GM12878 (cell line): Measurements from ENCODE around the gene CACUL1. TPM values are rescaled to one million over a fixed set of nuclear protein-coding genes. Genes with fewer than 3 reads are reported as not detected.

Experiments used
- ATAC-seq: fragments of 200-7000 bp; cut with Tn5 transposase; 3 replicates; pipeline ENCODE4 v1.9.1; 2020; ENCODE audit warnings: mild to moderate bottlenecking, moderate library complexity
- BruUV-seq: library from RNA; stranded (reverse); fragments of 400-500 nt; replicated peaks from 2 replicates; lab custom pipeline; 2021; lab: Mats Ljungman, UMichigan
- CTCF ChIA-PET: fragments of 300-600 bp; sonication (Branson Sonifier 250); formaldehyde crosslinking; extraction: SDS; loops from one replicate; lab custom pipeline; 2021; ENCODE audit warnings: inconsistent platforms; lab: Yijun Ruan, JAX
- POLR2A ChIA-PET: fragments of 350-600 bp; formaldehyde crosslinking; extraction: SDS; loops from one replicate; lab custom pipeline; 2021; ENCODE audit warnings: inconsistent platforms; lab: Charles Lee
- RAD21 ChIA-PET: fragments of 300-600 bp; sonication (Branson Sonifier 250); formaldehyde crosslinking; loops from one replicate; lab custom pipeline; 2023; ENCODE audit warnings: antibody characterized with exemption; ENCODE audit not compliant: unreplicated experiment; lab: Charles Lee
- SMC1A ChIA-PET: fragments of 300-600 bp; sonication (Branson Sonifier 250); formaldehyde crosslinking; loops from one replicate; lab custom pipeline; 2023; ENCODE audit not compliant: unreplicated experiment, uncharacterized antibody; lab: Charles Lee
- DNase-seq: peaks from one replicate; pipeline ENCODE4 v3.0.0-alpha.2; 2011; ENCODE audit warnings: low read depth, low spot score
- FAIRE-seq: peaks from 3 replicates; lab custom pipeline; 2011; peaks lifted over from hg19 to GRCh38; lab: Jason Lieb, UNC
- H2AFZ ChIP-seq: 2 replicates; pipeline ENCODE4 v1.6.0; 2011; ENCODE audit warnings: low read depth, low read length, control low read depth; ENCODE audit not compliant: control insufficient read depth
- H3K27ac ChIP-seq: 2 replicates; pipeline ENCODE4 v1.5.1; 2011; ENCODE audit warnings: control low read depth; ENCODE audit not compliant: control insufficient read depth, insufficient read depth
- H3K27me3 ChIP-seq, 2 experiments: replicated peaks in 1 of 2; 2 replicates each; pipeline versions ENCODE4 v1.6.0 to v1.6.1; 2011; ENCODE audit warnings: low read length in 1 of 2; ENCODE audit not compliant: control insufficient read depth in 2 of 2, insufficient read depth in 2 of 2
- H3K36me3 ChIP-seq, 2 experiments: 2 replicates each; pipeline ENCODE4 v1.5.1; 2011; ENCODE audit warnings: low read length in 1 of 2; ENCODE audit not compliant: control insufficient read depth in 2 of 2, insufficient read depth in 2 of 2
- H3K4me1 ChIP-seq: 2 replicates; pipeline ENCODE4 v1.6.1; 2011; ENCODE audit warnings: mild to moderate bottlenecking, low read length, moderate library complexity, mixed read lengths; ENCODE audit not compliant: control insufficient read depth, insufficient read depth
- H3K4me2 ChIP-seq: 2 replicates; pipeline ENCODE4 v1.6.0; 2011; ENCODE audit warnings: control low read depth; ENCODE audit not compliant: control insufficient read depth, insufficient read depth
- H3K4me3 ChIP-seq: fragments of 200-600 bp; sonication (generic); 2 replicates; pipeline ENCODE4 v1.5.1; 2016
- H3K79me2 ChIP-seq: 2 replicates; pipeline ENCODE4 v1.6.0; 2011; ENCODE audit warnings: low read length; ENCODE audit not compliant: control insufficient read depth, insufficient read depth
- H3K9ac ChIP-seq: 2 replicates; pipeline ENCODE4 v1.8.0; 2011; ENCODE audit warnings: low read length, control low read depth, mixed read lengths; ENCODE audit not compliant: control insufficient read depth, insufficient read depth
- H3K9me3 ChIP-seq: replicated peaks from 3 replicates; pipeline ENCODE4 v1.5.1; 2011; ENCODE audit warnings: mild to moderate bottlenecking, low read length; ENCODE audit not compliant: control insufficient read depth, insufficient read depth
- H4K20me1 ChIP-seq: 2 replicates; pipeline ENCODE4 v1.6.0; 2011; ENCODE audit not compliant: control insufficient read depth, insufficient read depth
- ATF7 ChIP-seq: fragments of 450-650 bp; IDR thresholded peaks from 2 replicates; pipeline ENCODE4 v1.6.1; 2016; ENCODE audit warnings: low read depth, mild to moderate bottlenecking
- CREM ChIP-seq: IDR thresholded peaks from 2 replicates; pipeline ENCODE4 v1.6.1; 2014; ENCODE audit warnings: antibody characterized with exemption, low read depth
- EGR1 ChIP-seq, 2 experiments: IDR thresholded peaks; 1 replicate in 1 of 2; 2 replicates in 1 of 2; pipeline ENCODE4 v1.6.1; 2011 to 2012; ENCODE audit warnings: low read depth in 2 of 2, low read length in 2 of 2, borderline replicate concordance in 1 of 2, mild to moderate bottlenecking in 1 of 2, moderate library complexity in 1 of 2
- MEF2A ChIP-seq: IDR thresholded peaks from 2 replicates; pipeline ENCODE4 v1.6.1; 2011; ENCODE audit warnings: low read depth, mild to moderate bottlenecking, low read length, moderate library complexity; ENCODE audit not compliant: insufficient read depth
- NFXL1 ChIP-seq: fragments of 450-650 bp; IDR thresholded peaks from 2 replicates; pipeline ENCODE4 v1.6.1; 2017; ENCODE audit warnings: antibody characterized with exemption, mild to moderate bottlenecking, borderline replicate concordance
- NR2C1 ChIP-seq: fragments of 450-650 bp; IDR thresholded peaks from 2 replicates; pipeline ENCODE4 v1.6.1; 2017; ENCODE audit warnings: antibody characterized with exemption, mild to moderate bottlenecking, moderate library complexity
- SP1 ChIP-seq: IDR thresholded peaks from one replicate; pipeline ENCODE4 v1.6.1; 2011; ENCODE audit warnings: low read depth, low read length
- TCF3 ChIP-seq: IDR thresholded peaks from 2 replicates; pipeline ENCODE4 v1.6.1; 2012; ENCODE audit warnings: low read depth, mild to moderate bottlenecking, low read length, borderline replicate concordance; ENCODE audit not compliant: insufficient read depth
- WGBS: methylation state at CpG from one replicate; pipeline ENCODE4 v1.1.6; 2016; ENCODE audit warnings: low lambda C conversion rate; ENCODE audit not compliant: insufficient replicate concordance, insufficient coverage; ENCODE audit errors: missing lambda C conversion rate; 5-methylcytosine and 5-hydroxymethylcytosine counted together
- in situ Hi-C: fragments of 300-500 bp; cut with MboI; formaldehyde crosslinking; loops from 9 replicates; pipeline ENCODE4 v1.14.3; 2018; ENCODE audit warnings: mixed read lengths
- intact Hi-C: fragments of 100-400 bp; cut with micrococcal nuclease; formaldehyde crosslinking; loops from one replicate; pipeline ENCODE4 v1.14.2; 2022; ENCODE audit not compliant: unreplicated experiment
- polyA plus RNA-seq, 11 experiments: library from polyadenylated mRNA; depleted of rRNA in 4 of 11; unstranded in 6 of 11; stranded (reverse) in 5 of 11; fragments of >200 nt; fragmentation: Nextera tagmentation in 4 of 11; fragmentation: Illumina TruSeq in 1 of 11; extraction: Ambion mirVana in 4 of 11; extraction: Trizol in 1 of 11; gene quantifications; 1 replicate in 1 of 11; 2 replicates in 10 of 11; pipeline versions ENCODE4 v1.2.1 to v1.2.3, GENCODE V29; 2011 to 2016; ENCODE audit warnings: inconsistent platforms in 2 of 11, missing spikeins in 2 of 11, low read depth in 1 of 11
- total RNA-seq, 4 experiments: library from RNA; depleted of rRNA in 3 of 4; stranded (reverse); fragments of >200 nt in 3 of 4; fragmentation: Illumina TruSeq in 1 of 4; extraction: Trizol in 1 of 4; gene quantifications; 2 replicates each; pipeline versions ENCODE4 v1.2.1 to v1.2.3, GENCODE V29; 2013 to 2021
- TF ChIP-seq, protein P1 (sequence below): IDR thresholded peaks from 2 replicates; pipeline ENCODE4 v1.6.1; 2012; ENCODE audit warnings: improper control_type of control experiment, low read depth, low read length; ENCODE audit not compliant: insufficient replicate concordance
- TF ChIP-seq, protein P2 (sequence below): fragments of 450-650 bp; IDR thresholded peaks from 2 replicates; pipeline ENCODE4 v1.6.1; 2016; ENCODE audit warnings: mild to moderate bottlenecking, moderate library complexity, borderline replicate concordance
- TF ChIP-seq, protein P3 (sequence below): fragments of 450-650 bp; IDR thresholded peaks from 2 replicates; pipeline ENCODE4 v1.6.1; 2017; ENCODE audit warnings: mild to moderate bottlenecking, low read depth, inconsistent platforms; ENCODE audit not compliant: poor library complexity, severe bottlenecking

Gene CACUL1
- total and polyA plus RNA-seq, 10 of the 15 experiments (the other 5 are each of a cell fraction or from before 2014, with no cell fraction given): 7.4 to 23.2 (median 13.0) TPM

GRCh38 chr10:118658762-118659161 lies 96.0 kb downstream of the CACUL1 start:
- no peaks in the 10 kb centered on the region for H3K79me2 ChIP-seq
- ChIA-PET RAD21 (no interaction called here), CTCF (interaction anchor here (1.5 kb wide), 1 partner anchor 33 kb away, joined by 4 read pairs; no protein-coding TSS in a partner anchor), POLR2A (no interaction called here)
- intact Hi-C loops: no loop called here
- no peak overlapping the region for H2AFZ ChIP-seq
- no peak overlapping the region for H3K4me3 ChIP-seq
- no peaks in the 10 kb centered on the region for H3K36me3 ChIP-seq
- no peaks in the 10 kb centered on the region; a peak in 1 of 4 replicates for H3K27me3 ChIP-seq
- in situ Hi-C loops: no loop called here
- H3K9me3 ChIP-seq: no peaks in the 10 kb centered on the region
- no peak for DNase-seq
- WGBS: 26% methylated on average over 3 of the region's 3 CpGs
- no peak overlapping the region for H3K9ac ChIP-seq
- no peak overlapping the region for H3K27ac ChIP-seq
- TF ChIP-seq, protein P1, sequence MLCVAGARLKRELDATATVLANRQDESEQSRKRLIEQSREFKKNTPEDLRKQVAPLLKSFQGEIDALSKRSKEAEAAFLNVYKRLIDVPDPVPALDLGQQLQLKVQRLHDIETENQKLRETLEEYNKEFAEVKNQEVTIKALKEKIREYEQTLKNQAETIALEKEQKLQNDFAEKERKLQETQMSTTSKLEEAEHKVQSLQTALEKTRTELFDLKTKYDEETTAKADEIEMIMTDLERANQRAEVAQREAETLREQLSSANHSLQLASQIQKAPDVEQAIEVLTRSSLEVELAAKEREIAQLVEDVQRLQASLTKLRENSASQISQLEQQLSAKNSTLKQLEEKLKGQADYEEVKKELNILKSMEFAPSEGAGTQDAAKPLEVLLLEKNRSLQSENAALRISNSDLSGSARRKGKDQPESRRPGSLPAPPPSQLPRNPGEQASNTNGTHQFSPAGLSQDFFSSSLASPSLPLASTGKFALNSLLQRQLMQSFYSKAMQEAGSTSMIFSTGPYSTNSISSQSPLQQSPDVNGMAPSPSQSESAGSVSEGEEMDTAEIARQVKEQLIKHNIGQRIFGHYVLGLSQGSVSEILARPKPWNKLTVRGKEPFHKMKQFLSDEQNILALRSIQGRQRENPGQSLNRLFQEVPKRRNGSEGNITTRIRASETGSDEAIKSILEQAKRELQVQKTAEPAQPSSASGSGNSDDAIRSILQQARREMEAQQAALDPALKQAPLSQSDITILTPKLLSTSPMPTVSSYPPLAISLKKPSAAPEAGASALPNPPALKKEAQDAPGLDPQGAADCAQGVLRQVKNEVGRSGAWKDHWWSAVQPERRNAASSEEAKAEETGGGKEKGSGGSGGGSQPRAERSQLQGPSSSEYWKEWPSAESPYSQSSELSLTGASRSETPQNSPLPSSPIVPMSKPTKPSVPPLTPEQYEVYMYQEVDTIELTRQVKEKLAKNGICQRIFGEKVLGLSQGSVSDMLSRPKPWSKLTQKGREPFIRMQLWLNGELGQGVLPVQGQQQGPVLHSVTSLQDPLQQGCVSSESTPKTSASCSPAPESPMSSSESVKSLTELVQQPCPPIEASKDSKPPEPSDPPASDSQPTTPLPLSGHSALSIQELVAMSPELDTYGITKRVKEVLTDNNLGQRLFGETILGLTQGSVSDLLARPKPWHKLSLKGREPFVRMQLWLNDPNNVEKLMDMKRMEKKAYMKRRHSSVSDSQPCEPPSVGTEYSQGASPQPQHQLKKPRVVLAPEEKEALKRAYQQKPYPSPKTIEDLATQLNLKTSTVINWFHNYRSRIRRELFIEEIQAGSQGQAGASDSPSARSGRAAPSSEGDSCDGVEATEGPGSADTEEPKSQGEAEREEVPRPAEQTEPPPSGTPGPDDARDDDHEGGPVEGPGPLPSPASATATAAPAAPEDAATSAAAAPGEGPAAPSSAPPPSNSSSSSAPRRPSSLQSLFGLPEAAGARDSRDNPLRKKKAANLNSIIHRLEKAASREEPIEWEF: no peak
- TF ChIP-seq TCF3: no peak
- TF ChIP-seq, protein P2, sequence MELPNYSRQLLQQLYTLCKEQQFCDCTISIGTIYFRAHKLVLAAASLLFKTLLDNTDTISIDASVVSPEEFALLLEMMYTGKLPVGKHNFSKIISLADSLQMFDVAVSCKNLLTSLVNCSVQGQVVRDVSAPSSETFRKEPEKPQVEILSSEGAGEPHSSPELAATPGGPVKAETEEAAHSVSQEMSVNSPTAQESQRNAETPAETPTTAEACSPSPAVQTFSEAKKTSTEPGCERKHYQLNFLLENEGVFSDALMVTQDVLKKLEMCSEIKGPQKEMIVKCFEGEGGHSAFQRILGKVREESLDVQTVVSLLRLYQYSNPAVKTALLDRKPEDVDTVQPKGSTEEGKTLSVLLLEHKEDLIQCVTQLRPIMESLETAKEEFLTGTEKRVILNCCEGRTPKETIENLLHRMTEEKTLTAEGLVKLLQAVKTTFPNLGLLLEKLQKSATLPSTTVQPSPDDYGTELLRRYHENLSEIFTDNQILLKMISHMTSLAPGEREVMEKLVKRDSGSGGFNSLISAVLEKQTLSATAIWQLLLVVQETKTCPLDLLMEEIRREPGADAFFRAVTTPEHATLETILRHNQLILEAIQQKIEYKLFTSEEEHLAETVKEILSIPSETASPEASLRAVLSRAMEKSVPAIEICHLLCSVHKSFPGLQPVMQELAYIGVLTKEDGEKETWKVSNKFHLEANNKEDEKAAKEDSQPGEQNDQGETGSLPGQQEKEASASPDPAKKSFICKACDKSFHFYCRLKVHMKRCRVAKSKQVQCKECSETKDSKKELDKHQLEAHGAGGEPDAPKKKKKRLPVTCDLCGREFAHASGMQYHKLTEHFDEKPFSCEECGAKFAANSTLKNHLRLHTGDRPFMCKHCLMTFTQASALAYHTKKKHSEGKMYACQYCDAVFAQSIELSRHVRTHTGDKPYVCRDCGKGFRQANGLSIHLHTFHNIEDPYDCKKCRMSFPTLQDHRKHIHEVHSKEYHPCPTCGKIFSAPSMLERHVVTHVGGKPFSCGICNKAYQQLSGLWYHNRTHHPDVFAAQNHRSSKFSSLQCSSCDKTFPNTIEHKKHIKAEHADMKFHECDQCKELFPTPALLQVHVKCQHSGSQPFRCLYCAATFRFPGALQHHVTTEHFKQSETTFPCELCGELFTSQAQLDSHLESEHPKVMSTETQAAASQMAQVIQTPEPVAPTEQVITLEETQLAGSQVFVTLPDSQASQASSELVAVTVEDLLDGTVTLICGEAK: no peak
- TF ChIP-seq, protein P3, sequence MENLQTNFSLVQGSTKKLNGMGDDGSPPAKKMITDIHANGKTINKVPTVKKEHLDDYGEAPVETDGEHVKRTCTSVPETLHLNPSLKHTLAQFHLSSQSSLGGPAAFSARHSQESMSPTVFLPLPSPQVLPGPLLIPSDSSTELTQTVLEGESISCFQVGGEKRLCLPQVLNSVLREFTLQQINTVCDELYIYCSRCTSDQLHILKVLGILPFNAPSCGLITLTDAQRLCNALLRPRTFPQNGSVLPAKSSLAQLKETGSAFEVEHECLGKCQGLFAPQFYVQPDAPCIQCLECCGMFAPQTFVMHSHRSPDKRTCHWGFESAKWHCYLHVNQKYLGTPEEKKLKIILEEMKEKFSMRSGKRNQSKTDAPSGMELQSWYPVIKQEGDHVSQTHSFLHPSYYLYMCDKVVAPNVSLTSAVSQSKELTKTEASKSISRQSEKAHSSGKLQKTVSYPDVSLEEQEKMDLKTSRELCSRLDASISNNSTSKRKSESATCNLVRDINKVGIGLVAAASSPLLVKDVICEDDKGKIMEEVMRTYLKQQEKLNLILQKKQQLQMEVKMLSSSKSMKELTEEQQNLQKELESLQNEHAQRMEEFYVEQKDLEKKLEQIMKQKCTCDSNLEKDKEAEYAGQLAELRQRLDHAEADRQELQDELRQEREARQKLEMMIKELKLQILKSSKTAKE: no peak
- TF ChIP-seq EGR1 (IDR thresholded peaks at IDR 0.05; ENCODE audit: borderline replicate concordance in 1 of 2, low read depth in 2 of 2, low read length in 2 of 2): no peak
- no peak for TF ChIP-seq MEF2A
- TF ChIP-seq NFXL1: no peak
- no peak for TF ChIP-seq NR2C1
- no peak for TF ChIP-seq CREM
- no peak for TF ChIP-seq SP1
- TF ChIP-seq ATF7: no peak
- TF ChIP-seq, all 136 proteins: peak for 0
- ATAC-seq (no peak), FAIRE-seq (no peak)
- Histone ChIP-seq H4K20me1 (no peaks in the 10 kb centered on the region), H3K4me2 (no peak overlapping the region), H3K4me1 (no peaks in the 10 kb centered on the region)
- no TSS peak for BruUV-seq
- SMC1A ChIA-PET: no interaction called here
